SJSA1 (cell line): ENCODE measurements around the gene ZNF646. TPM values are rescaled to one million over a fixed set of nuclear protein-coding genes. Genes with fewer than 3 reads are reported as not detected.

Source experiments
- DNase-seq, 2 experiments: peaks; one replicate each; pipeline ENCODE4 v3.0.0-alpha.2; 2015 to 2020; ENCODE audit warnings: low spot score in 2 of 2, low read depth in 1 of 2
- H3K27ac ChIP-seq: fragments of 250-450 bp; sonication (Bioruptor Pico); 2 replicates; pipeline ENCODE4 v1.5.1; 2020; ENCODE audit warnings: mild to moderate bottlenecking, moderate library complexity
- H3K27me3 ChIP-seq: fragments of 250-450 bp; sonication (Bioruptor Pico); replicated peaks from 2 replicates; pipeline ENCODE4 v1.5.1; 2020; ENCODE audit warnings: mild to moderate bottlenecking, moderate library complexity
- H3K36me3 ChIP-seq: fragments of 250-450 bp; sonication (Bioruptor Pico); 2 replicates; pipeline ENCODE4 v1.5.1; 2020; ENCODE audit warnings: mild to moderate bottlenecking
- H3K4me1 ChIP-seq: fragments of 250-450 bp; sonication (Bioruptor Pico); replicated peaks from 2 replicates; pipeline ENCODE4 v1.6.1; 2021; ENCODE audit warnings: mild to moderate bottlenecking
- H3K4me3 ChIP-seq: fragments of 250-450 bp; sonication (Bioruptor Pico); 2 replicates; pipeline ENCODE4 v1.5.1; 2020; ENCODE audit warnings: mild to moderate bottlenecking
- H3K9me3 ChIP-seq: fragments of 250-450 bp; sonication (Bioruptor Pico); replicated peaks from 2 replicates; pipeline ENCODE4 v1.5.1; 2020; ENCODE audit warnings: mild to moderate bottlenecking
- total RNA-seq: library from RNA; depleted of rRNA; stranded (reverse); fragments of >200 nt; shearing (Covaris generic); gene quantifications from 2 replicates; pipeline ENCODE4 v1.2.3, GENCODE V29; 2014

The ZNF646 gene
- total RNA-seq, 1 experiment from 2014 or later = 13.3 TPM

DNA sequence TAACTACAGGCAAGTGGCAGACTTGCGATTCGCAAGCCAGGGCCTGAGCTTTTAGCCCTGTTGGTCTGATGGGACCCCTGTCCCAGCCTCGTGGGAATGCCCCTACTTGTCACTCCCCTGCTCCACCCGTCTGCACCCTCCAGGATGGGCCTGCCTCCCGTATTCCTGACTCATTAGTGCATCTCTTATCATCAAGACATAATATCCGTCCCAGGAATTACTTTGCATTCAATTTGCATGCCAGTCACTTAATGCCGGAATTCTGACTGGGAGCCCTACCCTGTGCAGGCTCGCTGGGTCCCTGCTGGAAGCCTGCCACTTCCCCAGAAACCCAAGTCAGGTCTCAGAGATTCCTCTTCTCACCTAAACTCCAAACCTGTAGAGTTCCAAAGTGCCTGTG, 11.2 kb downstream of the ZNF646 start:
- no peaks in the 10 kb centered on the region for H3K9me3 ChIP-seq

DNA sequence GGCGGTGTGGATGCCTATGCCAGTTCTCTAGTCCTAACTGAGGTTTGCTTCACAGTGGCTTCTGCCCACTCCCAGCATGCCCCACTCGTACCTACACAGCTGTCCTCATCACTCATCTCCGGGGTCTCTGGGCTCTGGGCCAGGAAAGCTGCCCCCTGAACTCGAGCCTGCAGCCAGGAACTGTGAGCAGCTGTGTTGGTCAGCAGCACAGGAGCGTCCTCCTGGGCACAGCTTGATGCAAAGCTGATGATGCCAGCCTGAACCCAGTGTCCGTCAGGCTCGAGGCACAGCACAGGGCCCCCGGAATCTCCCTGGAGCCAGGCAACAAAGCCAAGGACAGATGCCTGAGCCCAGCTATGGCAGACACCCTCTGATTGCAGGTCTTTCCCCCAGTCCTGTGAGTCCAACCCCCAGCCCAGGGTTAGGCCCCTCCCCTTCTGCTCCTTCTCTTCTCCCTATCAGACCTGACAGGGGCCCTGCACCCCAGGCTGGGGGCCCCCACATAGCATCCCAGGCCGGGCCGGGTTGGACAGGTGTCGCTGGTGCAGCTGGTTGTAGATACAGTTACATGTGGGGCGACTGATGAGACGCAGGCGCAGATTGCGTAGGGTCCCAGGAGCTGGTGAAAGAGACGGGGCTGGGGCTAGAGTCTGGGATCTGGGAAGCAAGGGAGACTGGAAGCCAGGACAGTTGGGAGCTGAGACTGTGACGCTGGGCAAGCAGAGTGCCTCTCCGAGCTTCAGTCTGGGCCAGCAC, 11.8 kb downstream of the ZNF646 start:
- H3K27ac ChIP-seq = no peak overlapping the region
- no peaks in the 10 kb centered on the region for H3K9me3 ChIP-seq
- H3K27me3 ChIP-seq = no peaks in the 10 kb centered on the region
- H3K4me3 ChIP-seq = no peak overlapping the region
- peak in 1 of 2 experiments; percentile 47 for DNase-seq
- H3K36me3 ChIP-seq = peaks cover 44% of the 10 kb centered on the region
- no peaks in the 10 kb centered on the region for H3K4me1 ChIP-seq

More for the DNA sequence above, 11.2 kb downstream of the ZNF646 start:
- DNase-seq = no peak
- no peaks in the 10 kb centered on the region for H3K27me3 ChIP-seq
- H3K36me3 ChIP-seq = peaks cover 44% of the 10 kb centered on the region
- H3K27ac ChIP-seq = no peak overlapping the region
- no peak overlapping the region for H3K4me3 ChIP-seq
- no peaks in the 10 kb centered on the region for H3K4me1 ChIP-seq

DNA sequence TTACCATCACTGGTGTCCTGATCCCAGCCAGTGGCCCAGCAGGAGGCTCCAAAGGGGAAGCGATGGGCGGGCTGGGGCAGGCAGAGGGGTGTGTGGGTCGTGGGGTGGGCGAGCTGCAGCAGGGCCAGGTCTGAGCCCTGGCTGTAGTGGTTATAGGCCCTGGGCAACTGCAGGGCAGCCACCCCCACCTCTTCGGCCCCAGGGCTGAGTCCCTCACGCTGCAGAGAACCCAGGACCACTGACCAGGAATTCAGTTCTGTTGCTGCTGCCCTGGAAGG, 12.3 kb downstream of the ZNF646 start:
- Histone ChIP-seq H3K27ac (no peak overlapping the region), H3K4me1 (no peaks in the 10 kb centered on the region), H3K27me3 (no peaks in the 10 kb centered on the region), H3K36me3 (peaks cover 44% of the 10 kb centered on the region), H3K4me3 (no peak overlapping the region), H3K9me3 (no peaks in the 10 kb centered on the region)
- no peak for DNase-seq

DNA sequence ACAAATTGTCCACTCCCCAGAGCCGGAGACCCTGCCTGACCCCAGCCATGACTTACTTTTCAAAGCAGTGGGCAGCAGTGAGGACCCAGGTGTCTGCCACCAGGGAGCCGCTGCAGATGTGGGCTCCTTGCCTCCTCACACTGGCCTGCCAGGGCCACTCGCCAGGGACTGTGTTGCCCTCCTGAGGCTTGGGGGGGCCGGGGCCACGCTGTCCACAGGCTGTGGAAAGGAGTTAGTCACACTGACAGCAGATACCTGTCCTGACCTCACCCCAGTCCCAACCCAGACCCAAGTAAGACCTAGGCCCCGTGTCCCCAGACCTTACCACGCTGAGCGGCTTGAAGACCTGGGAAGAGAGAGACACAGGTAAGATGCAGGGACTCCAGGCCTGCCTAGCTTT, 13.3 kb downstream of the ZNF646 start:
- Histone ChIP-seq H3K9me3 (no peaks in the 10 kb centered on the region), H3K4me1 (no peaks in the 10 kb centered on the region), H3K36me3 (peaks cover 36% of the 10 kb centered on the region), H3K27me3 (no peaks in the 10 kb centered on the region), H3K4me3 (no peak overlapping the region), H3K27ac (no peak overlapping the region)
- DNase-seq = no peak

- Histone ChIP-seq H3K27ac (no peak overlapping the region), H3K36me3 (peaks cover 32% of the 10 kb centered on the region), H3K4me1 (no peaks in the 10 kb centered on the region), H3K4me3 (no peak overlapping the region), H3K27me3 (no peaks in the 10 kb centered on the region), H3K9me3 (no peaks in the 10 kb centered on the region)
- DNase-seq = no peak
Observed at GRCh38 chr16:31087971-31088370, 13.7 kb downstream of the ZNF646 start.

DNA sequence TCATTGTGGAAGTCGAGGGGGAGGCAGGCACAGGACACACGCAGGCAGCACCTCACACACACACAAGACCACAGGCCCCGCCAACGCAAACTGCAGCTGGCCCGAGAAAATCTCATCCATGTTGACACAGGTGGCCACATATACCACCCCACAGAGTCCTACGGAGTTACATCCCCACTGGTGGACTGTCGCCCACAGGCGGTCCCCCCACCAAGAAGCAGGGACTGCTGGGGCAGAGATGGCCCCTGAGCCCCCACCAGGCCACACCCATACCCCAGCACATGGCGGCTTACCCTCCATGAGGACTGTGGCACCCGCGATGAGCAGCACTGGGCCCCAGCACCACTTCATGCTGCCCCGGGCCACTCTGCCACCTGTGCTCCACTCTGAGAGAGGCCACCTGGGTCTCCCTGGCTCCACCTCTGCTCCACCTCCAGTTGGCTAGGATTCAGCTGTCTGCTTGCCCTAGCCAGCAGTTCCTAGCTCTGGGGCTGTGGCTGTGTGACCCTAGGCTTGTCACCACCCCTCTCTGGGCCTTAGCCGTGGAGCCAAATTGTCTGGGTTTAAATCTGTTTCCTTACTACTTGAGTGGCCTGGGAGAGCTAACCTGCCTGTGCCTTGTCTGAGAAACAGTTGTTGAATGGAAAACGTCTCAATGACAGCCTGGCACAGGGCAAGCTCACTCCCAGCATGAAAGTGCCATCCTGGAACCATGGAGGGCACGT, 14.4 kb downstream of the ZNF646 start, which contains the start of gene PRSS53:
Gene PRSS53, minus strand, starts transcription at position 485 of the 725 bp plus-strand sequence. Its CDS starts 134 bp downstream, at position 351.
- Histone ChIP-seq H3K36me3 (peaks cover 32% of the 10 kb centered on the region), H3K27me3 (no peaks in the 10 kb centered on the region), H3K27ac (no peak within 1 kb of the TSS), H3K4me1 (peaks cover 4% of the 10 kb centered on the region; the same call in 1 of the 2 replicates), H3K9me3 (no peaks in the 10 kb centered on the region), H3K4me3 (no peak within 1 kb of the TSS)
- DNase-seq = peak in 1 of 2 experiments; percentile 33

DNA sequence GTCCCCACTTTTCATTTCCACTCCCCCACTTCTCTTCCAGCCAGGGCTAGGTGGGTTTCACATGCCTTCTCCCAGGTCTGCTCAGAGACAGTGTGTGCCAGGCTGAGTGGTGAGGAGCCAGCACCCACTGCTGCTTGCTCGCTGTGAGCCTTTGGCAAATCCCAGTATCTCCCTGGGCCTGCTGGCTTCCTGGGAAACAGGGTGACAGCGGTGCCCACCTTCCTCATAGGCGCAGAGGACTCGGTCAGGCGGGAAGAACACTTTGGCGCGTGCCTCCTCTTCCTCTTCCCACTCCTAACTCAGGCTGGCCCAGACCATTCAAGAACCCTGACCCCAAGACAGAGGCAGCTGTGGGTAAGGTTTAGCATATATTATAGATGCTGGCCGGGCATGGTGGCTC, 15.0 kb downstream of the ZNF646 start:
- Histone ChIP-seq H3K27ac (no peak overlapping the region), H3K9me3 (no peaks in the 10 kb centered on the region), H3K4me1 (peaks cover 4% of the 10 kb centered on the region; the same call in 1 of the 2 replicates), H3K36me3 (peaks cover 27% of the 10 kb centered on the region), H3K27me3 (no peaks in the 10 kb centered on the region), H3K4me3 (no peak overlapping the region)
- peak in 1 of 2 experiments; percentile 41 for DNase-seq

GRCh38 chr16:31090540-31090939, 16.3 kb downstream of the ZNF646 start:
- peak in 1 of 2 experiments; percentile 48 for DNase-seq
- Histone ChIP-seq H3K27me3 (no peaks in the 10 kb centered on the region), H3K4me1 (peaks cover 4% of the 10 kb centered on the region; the same call in 1 of the 2 replicates), H3K4me3 (no peak overlapping the region), H3K27ac (no peak overlapping the region), H3K9me3 (no peaks in the 10 kb centered on the region), H3K36me3 (peaks cover 17% of the 10 kb centered on the region)

GRCh38 chr16:31092330-31092729, 18.1 kb downstream of the ZNF646 start:
- DNase-seq = no peak
- Histone ChIP-seq H3K36me3 (peaks cover 17% of the 10 kb centered on the region), H3K27ac (no peak overlapping the region), H3K4me3 (no peak overlapping the region), H3K9me3 (no peaks in the 10 kb centered on the region), H3K27me3 (no peaks in the 10 kb centered on the region), H3K4me1 (peaks cover 4% of the 10 kb centered on the region; the same call in 1 of the 2 replicates)

GRCh38 chr16:31093132-31093703, 19.0 kb downstream of the ZNF646 start:
- Histone ChIP-seq H3K27ac (no peak overlapping the region), H3K27me3 (no peaks in the 10 kb centered on the region), H3K9me3 (no peaks in the 10 kb centered on the region), H3K36me3 (peaks cover 17% of the 10 kb centered on the region), H3K4me1 (peaks cover 4% of the 10 kb centered on the region; the same call in 1 of the 2 replicates), H3K4me3 (no peak overlapping the region; the same call in 1 of the 2 replicates)
- DNase-seq = peak in 1 of 2 experiments; percentile 49

- H3K4me3 ChIP-seq = peak overlapping the region; percentile 65
- H3K27ac ChIP-seq = no peak overlapping the region
- H3K36me3 ChIP-seq = peaks cover 16% of the 10 kb centered on the region
- H3K27me3 ChIP-seq = no peaks in the 10 kb centered on the region
- no peaks in the 10 kb centered on the region for H3K9me3 ChIP-seq
- peaks cover 4% of the 10 kb centered on the region; the same call in 1 of the 2 replicates for H3K4me1 ChIP-seq
- DNase-seq = peak in 1 of 2 experiments; percentile 43
Observed at GRCh38 chr16:31094088-31094423, 19.8 kb downstream of the ZNF646 start.

GRCh38 chr16:31094424-31095120, 20.4 kb downstream of the ZNF646 start, which contains the start of gene VKORC1:
Gene VKORC1 (minus strand): TSS chr16:31094797. CDS start chr16:31094729, 68 bp downstream.
- Histone ChIP-seq H3K4me3 (peak within 1 kb of the TSS; percentile 65), H3K4me1 (peaks cover 4% of the 10 kb centered on the region; the same call in 1 of the 2 replicates), H3K9me3 (no peaks in the 10 kb centered on the region), H3K36me3 (peaks cover 13% of the 10 kb centered on the region), H3K27me3 (no peaks in the 10 kb centered on the region), H3K27ac (no peak within 1 kb of the TSS)
- DNase-seq = peak; percentile 89 to 97

DNA sequence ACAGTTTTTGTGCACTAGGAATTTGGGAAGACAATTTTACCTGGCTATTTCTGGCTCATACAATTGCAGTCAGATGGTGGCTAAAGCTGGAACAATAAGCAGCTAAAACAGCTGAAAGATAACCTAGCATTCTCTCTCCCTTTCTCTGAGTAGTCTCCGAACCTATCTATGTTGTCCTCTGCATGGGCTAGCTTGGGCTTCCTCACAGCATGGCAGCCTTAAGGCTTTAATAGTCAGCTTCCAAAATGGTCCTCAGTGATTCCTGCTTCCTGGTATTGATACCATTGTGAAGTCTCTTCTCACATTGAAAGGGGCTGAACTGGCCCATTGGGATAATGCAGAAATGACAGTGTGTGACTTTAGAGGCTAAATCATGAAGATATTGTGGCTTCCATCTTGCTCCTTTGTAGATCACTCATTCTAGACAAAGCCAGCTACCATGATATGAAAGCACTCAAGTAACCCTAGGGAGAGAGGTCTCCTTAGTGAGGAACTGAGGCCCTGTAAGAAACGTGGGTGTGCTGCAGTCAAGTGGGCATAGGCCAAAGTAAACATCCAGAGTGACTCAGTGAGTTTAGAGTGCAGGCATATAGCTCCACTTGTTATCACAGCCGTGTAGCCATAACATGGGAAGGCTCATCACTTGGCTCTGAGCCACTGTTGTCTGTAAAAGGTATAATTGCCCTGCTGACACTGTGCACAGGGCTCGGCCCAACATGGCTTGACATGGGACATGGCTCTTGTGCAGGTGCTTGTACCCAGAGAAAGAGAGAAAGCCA, 25.8 kb downstream of the ZNF646 start:
- Histone ChIP-seq H3K4me1 (peaks cover 6% of the 10 kb centered on the region; the same call in 1 of the 2 replicates), H3K4me3 (no peak overlapping the region), H3K27me3 (no peaks in the 10 kb centered on the region), H3K36me3 (no peaks in the 10 kb centered on the region), H3K27ac (no peak overlapping the region), H3K9me3 (no peaks in the 10 kb centered on the region)
- DNase-seq = no peak
